GM19468 (cell line): ENCODE measurements around the gene ARHGDIB.
A peak's percentile ranks its signal among the peaks of the same experiment; 100 is the strongest.

Experiments used
- ATAC-seq: cut with Tn5 transposase; IDR thresholded peaks from one replicate; pipeline ENCODE4 v1.9.1; 2021; ENCODE audit warnings: mild to moderate bottlenecking, moderate library complexity, moderate number of reproducible peaks; ENCODE audit not compliant: unreplicated experiment; ENCODE audit errors: extremely low read depth

ARHGDIB gene

GRCh38 chr12:14958361-14959125 lies 2.9 kb downstream of the ARHGDIB start:
- no peak for ATAC-seq

GRCh38 chr12:14957551-14958168 lies 3.7 kb downstream of the ARHGDIB start:
- ATAC-seq = no peak

DNA sequence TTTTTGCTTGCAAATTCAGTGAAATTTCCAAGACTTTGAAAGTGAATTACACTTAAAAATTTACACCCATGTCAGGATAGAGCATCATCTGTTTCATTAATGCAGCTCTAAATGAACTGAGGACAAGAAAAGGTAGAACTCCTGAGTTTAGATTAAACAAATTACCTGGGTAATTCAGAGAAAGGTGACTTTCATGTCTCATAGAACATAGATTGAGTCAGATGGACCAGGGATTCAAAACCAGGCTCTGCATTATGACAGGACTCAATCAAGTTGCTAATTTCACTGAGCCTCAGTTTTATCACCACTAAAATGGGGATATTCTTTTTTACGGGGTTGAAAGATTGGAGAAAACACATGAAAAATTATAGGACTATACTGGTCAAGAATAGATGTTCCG lies 4.5 kb downstream of the ARHGDIB start:
- no peak for ATAC-seq

DNA sequence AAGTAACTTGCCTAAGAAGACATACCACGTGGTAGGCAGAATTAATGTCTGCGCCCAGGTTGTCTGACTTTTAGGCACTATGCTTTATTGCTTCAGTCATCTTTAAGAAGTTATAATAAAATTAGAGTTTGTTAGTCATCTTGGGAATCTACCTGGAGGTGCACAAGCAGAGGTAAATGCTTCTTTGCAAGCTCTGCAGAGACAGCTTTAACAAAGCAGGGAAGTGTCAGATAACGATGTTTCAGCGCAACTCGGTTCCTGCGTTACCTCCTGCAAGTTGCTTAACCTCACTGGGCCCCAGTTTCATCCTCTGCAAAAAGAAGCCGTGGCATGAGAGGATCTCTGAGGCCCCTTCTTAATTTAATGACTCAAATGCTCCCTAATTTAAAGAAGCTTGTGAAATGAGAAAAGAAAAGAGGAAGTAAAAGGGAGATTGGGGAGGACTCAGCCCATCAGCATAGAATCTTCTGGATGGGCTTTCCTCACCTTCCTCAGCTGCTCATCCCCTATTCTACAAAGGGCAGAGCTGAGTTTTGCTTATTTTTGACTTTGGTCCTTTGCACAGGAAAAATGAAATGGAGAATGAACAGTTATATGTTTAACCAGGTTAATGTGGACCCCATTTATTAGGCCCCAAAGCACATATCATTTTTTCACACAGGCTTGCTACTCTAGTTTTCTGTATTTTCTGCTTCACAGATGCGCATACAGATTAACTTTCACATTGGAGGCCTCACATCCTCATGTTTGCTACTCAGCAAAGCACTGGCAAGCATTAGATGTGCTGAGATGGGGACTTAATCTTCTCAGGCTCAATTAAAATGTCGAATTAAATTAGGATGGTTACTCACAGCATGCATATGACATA lies 5.1 kb downstream of the ARHGDIB start:
- ATAC-seq = no peak

DNA sequence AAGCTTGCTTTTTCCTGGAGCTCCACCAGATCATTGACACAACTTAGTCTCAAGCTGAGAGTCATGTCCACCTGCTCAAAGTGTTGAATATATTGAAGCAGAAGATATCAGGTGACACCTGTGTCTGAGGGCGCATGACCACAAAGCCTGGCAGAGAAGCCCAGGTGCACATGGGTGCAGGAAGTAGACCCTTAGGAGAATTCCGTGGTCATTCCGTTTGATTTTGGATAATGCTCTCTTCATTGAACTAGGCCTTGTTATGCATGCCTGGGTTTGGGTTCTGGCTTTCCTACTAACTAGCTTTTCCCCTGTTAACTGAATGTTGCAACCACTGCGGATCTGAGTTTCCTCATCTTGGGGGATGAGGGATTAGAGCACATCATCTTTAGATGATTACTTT lies 7.1 kb downstream of the ARHGDIB start:
- no peak for ATAC-seq

DNA sequence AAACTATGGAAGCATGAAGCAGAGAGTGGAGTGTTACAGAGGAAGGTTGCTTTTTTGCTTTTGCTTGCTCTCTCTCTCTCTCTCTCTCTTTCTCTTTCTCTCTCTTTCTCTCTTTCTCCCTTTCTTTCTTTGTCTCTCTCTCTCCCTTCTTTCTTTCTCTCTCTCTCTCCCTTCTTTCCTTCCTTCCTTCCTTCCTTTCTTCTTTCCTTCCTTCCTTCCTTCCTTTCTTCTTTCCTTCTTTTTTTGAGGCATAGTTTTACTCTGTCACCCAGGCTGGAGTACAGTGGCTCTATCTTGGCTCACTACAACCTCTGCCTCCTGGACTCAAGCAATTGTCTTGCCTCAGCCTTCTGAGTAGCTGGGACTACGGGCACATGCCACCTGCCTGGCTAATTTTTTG lies 7.6 kb downstream of the ARHGDIB start:
- no peak for ATAC-seq

GRCh38 chr12:14952299-14952921 lies 9.0 kb downstream of the ARHGDIB start:
- peak; percentile 53 for ATAC-seq

GRCh38 chr12:14951851-14952250 lies 9.6 kb downstream of the ARHGDIB start:
- no peak for ATAC-seq

GRCh38 chr12:14950982-14951746 lies 10.2 kb downstream of the ARHGDIB start:
- ATAC-seq = no peak

- no peak for ATAC-seq
Measured at GRCh38 chr12:14950421-14950820, 11.0 kb downstream of the ARHGDIB start.

DNA sequence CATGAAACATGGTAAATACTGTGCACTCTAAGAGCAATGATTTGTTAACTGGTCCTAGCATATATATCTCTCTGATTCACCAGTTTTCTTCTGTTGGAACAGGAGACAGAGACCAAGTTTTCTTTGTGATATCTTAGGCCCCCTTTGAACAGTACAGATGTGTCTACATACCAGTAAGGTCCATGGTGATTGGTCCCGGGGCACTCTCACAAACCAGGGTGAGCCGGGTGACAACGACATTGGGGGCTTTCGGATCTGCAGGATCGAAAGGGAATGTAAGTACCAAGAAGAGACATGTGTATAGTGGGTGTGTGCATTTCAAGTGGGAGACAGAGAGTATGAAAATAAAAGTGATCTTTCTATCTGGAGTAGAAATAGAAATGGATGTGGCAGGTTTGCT lies 11.8 kb downstream of the ARHGDIB start:
- no peak for ATAC-seq

- peak; percentile 91 for ATAC-seq
Measured at GRCh38 chr12:14948672-14949071, 12.7 kb downstream of the ARHGDIB start.

DNA sequence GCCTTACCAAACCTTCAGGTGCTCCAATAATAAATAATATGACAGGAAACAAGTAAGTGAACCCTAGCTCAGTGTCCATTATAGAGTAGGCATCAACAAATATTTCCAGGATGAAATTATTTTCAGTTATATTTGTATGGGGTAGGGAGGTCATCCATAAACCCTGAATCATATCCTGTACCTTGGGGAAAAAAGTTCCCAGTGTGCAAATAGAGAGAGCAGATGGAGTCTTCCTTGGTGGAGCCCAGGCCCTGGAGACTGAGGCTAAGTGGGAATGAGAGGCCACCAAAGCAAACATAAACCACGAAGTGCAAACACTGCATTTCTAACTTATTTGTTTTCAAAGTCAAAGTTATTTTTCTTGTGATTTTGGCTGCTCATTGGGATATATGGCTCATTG lies 14.5 kb downstream of the ARHGDIB start:
- no peak for ATAC-seq

GRCh38 chr12:14946162-14946561 lies 15.2 kb downstream of the ARHGDIB start:
- no peak for ATAC-seq

GRCh38 chr12:14942196-14942931 lies 19.0 kb downstream of the ARHGDIB start:
- ATAC-seq = no peak

DNA sequence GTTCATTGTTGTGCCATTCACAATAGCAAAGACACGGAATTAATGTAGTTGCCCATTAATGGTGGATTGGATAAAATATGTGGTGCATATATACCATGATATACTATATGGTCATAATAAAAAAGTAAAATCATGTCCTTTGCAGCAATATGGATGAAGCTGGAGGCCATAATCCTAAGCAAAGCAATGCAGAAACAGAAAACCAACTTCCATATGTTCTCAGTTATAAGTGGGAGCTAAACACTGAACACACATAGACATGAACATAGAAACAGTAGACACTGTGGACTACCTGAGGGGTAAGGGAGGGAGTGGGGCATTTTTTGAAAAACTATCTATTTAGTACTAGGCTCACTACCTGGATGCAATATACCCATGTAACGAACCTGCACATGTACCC lies 20.0 kb downstream of the ARHGDIB start:
- no peak for ATAC-seq

DNA sequence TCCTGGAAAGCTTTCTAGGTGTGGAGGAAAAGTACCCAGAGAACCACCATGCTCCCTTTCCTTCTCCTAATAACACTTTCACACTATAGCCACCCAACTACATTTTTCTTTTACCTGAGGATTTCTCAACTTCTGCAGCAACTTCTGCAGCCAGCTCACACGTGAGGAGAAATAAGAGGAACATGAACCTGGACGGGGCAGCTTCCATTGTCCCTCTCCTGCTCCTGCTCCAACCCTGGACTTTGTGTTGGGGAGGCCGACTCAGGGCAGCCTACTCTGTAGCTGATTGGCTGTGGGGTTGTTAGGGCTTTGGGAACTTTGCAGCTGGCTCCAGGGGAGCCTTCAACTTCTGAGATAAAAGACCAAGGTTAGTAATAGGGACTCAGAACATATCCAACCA lies 23.1 kb downstream of the ARHGDIB start, which contains the start of gene ERP27:
TSS of gene ERP27 (minus strand) at position 237 of the 400 bp plus-strand sequence. CDS start at position 208, 29 bp downstream.
- ATAC-seq = no peak

GRCh38 chr12:14937689-14938088 lies 23.7 kb downstream of the ARHGDIB start:
- ATAC-seq = no peak

- no peak for ATAC-seq
Measured at GRCh38 chr12:14937014-14937413, 24.4 kb downstream of the ARHGDIB start.
